Stimulated activated CD4-positive, alpha-beta T cell treated with anti-CD3 and anti-CD28 coated beads, Interleukin-1b, Interleukin-23, amount 100 ng/mL, for 24 hours (primary cell): ENCODE results near the gene SMYD2.
"Not testable (repeated sequence)": the region's sequence is repeated elsewhere in the genome, so short reads cannot be mapped to it uniquely, and the experiment has no call there.

ENCODE experiments used
- DNase-seq, 4 experiments: peaks; one replicate each; pipeline ENCODE4 v3.0.0-alpha.2; 2020; ENCODE audit warnings: low read depth in 4 of 4, low spot score in 1 of 4

SMYD2 gene

DNA sequence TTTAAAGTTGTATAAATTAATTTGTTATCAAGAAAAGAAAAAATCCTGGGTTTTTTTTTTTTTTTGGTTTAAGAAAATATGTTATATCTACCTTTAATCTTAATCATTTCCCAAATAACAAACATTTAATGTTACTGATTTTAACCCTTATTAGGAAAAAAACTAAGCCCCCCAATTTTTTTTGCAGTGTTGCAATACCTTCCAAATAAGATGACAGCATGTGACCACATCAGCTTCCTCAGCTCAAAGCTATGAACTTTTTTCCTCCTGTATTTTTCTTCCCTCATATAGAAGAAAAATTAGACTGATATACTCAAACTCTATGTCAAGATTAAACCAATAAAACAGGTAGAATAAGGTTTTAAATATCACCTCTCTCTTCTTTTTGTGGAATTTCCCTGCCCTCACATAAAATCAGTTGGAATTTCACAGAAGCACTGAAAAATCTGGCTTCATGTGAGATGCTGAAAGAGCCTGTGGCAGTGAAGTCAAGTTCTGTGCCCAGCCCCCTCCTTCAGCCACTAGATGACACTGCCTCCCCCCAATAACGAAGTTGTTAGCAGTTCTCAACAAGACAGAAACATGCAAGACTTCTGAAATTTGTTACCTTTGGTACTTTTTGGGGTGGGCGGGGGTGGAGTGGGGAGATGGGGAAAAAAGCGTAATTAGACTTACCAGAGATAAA lies 9.6 kb upstream of the SMYD2 start:
- DNase-seq, result no peak

DNA sequence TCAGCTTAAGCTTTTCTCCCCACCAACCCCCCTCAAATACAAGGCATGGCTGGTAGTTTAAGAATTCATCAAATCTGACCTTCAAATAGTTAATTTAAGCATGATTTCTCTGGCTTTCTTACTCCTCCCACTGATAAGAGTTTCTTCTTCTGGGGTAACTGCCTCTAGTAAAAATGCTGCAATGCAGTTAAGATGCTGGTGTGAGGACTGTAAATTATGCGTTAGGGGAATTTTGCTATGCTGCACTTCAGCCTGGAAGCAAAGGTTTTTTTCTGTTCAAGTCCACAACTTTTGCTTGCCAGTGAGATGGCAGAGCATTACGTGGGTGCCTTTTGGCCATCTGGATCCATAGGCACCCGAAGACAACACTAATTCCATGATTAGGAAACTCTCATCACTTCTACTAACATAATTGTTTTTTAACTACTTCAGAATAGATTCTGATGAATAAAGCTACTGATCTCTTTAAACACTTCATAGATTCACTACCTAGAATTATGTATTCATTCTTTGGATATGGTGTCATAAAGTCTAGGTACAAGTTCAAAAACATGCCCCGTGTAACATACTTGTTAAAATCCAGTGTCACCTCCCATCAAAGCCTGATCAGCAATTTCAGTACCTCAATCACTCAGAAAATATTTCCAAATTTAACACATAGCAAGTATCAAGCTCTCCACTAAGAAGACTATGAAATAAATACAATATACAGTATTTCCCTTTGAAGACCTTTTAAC lies 8.8 kb upstream of the SMYD2 start:
- DNase-seq, result no peak

GRCh38 chr1:214272964-214273533 lies 7.9 kb upstream of the SMYD2 start:
- no peak for DNase-seq

GRCh38 chr1:214275700-214276099 lies 5.3 kb upstream of the SMYD2 start:
- DNase-seq, result not testable (repeated sequence)

DNA sequence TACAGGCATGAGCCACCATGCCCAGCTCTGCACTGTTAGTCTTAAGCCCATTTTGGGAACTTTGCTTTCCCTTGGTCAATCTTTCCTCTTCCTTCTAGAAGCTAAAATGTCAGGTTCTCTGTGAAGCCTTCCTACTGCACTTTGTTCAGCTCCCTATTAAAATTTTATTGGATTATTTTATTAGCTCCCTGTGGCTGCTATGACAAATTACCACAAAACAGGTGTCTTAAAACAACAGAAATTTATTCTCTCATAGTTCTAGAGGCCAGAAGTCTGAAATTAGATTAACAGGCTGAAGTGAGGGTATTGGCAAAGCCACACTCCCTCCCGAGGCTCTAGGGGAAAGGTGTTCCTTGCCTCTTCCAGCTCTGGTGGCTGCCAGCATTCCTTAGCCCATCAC lies 4.2 kb upstream of the SMYD2 start:
- DNase-seq, result no peak

- DNase-seq, result no peak
These were observed 3.0 kb upstream of the SMYD2 start for GRCh38 chr1:214277704-214278635.

GRCh38 chr1:214280386-214281020 lies 456 bp upstream of the SMYD2 start:
- peak in 1 of 4 experiments; percentile 2 for DNase-seq

- no peak for DNase-seq
These were observed 1.0 kb downstream of the SMYD2 start for GRCh38 chr1:214281720-214282629.

- no peak for DNase-seq
These were observed 1.8 kb downstream of the SMYD2 start for GRCh38 chr1:214282630-214283242.

DNA sequence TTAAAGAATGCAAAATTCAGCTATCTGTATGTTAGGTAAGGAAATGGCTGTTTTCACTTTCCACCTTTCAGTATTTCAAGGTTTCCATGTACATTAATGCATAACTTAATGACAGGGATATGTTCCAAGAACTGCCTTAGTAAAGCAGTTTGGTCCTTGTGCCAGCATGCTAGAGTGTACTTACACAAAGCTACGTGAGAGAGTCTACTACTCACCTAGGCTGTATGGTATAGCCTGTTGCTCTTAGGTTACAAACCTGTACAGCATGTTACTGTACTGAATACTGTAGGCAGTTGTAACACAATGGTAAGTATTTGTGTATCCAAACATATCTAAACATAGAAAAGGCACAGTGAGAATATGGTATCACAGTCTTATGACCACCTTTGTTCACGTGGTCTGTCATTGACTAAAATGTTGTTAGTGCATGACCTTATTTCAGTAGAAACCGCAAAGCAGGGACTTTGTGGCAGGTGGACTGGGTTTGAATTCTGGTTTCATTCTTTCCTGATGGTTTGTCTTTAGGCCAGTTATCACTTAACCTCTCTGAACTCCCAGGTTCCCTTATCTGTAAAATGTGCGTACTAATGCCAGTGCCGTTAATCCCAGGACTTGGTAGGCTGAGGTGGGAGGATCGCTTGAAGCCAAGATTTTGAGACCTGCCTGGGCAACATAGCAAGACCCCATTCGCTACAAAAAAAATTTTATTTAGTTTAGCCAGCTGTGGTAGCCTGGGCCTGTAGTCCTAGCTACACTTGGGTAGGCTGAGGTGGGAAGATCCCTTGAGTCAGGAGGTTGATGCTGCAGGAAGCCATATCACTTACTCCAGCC lies 4.9 kb downstream of the SMYD2 start:
- DNase-seq, result no peak

GRCh38 chr1:214287884-214288283 lies 6.9 kb downstream of the SMYD2 start:
- DNase-seq, result no peak

DNA sequence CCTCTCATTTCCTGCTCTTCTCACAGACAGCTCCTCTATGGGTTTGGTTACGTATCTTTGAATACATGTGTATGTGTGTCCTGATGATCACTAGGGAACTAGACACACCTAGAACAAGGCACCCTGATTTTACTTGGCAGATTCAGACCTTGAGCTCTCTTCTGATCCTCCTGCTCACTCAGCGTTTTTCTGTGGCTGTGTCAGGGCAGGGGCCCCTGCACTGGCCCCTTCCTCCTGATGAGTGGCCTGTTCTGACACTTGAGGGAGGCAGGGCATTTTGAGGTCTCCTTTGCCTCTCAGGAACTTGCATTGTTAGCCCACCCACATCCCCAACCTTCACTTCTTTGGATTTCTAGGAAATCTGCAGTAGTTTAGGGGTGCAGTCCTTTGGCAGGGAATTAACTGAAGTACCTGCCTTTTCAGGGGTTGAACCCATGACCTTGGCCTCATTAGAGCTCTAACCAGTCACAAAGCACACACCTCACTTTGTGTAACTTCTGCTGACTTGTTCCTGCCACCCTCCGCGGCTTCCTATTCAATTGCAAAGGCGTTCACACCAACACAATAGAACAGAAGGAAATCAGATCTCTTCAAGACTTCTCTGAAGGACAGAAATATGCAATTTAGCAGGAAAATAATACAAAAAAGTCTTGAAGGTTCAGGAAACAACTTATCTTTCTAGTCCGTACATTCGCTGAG lies 8.8 kb downstream of the SMYD2 start:
- DNase-seq, result no peak

DNA sequence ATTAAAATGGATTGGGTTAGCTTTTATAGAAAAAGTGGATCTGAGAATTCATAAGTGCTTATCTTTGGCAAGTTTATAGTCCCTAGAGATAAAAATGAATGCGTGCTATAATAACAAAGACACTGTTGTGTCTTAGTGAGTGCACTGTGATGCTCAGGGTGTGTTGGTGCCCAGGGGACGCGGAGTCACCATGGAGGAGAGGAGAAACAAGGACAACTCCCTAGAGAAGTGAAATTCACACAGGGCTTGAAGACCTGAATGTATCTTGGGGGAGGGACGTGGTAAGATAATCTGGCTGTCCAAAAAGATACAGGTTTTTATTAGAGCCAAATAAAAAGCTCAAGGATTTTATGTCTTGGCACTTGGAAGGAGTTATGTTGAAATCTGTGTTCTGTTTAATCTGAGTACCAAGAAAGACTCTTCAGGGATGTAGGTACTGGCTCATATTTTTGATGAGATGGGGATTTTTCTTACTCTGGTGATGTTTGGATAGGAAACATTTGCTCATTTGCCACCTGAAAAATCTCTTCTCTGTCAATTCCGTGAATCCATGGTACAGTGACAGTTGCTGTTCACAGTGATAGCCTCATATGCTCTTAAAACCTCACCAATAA lies 9.6 kb downstream of the SMYD2 start:
- DNase-seq, result no peak

DNA sequence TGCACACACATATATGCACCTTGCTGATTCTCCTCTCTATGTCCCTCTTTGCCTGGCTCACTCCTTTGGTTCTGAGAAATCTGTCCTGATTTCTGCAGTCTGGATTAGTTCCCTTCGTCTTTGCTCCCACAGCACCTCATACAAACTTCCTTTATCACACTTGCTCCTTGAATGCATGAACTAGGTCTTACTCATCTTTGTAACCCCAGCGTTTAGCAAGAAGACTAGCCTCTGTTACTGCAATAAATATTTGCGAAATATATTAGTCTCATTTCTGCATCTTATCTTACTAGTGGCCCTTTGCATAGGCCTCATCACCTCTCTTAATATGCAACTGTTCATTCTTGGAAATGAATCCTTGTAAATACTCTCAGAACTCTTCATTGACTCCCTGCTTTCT lies 11.4 kb downstream of the SMYD2 start:
- no peak for DNase-seq

DNA sequence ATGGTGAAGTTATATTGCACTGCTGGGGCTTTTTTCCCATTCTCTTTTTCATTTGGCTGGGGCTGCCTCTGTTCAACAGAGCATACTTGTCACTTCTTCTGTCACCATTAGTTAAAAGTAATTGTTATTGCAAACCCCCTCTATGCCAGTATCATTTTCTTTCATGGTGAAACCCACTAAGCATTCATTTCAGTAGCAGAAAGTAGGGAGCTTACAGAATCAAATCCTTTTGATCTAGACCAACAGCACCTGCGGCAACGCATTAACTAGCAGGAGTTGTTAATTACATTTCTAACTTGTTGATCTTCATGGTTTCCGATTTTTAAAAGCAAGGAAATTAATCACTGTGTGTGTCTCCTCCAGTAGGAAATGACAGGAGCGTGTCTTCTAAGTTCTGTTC lies 15.0 kb downstream of the SMYD2 start:
- no peak for DNase-seq

- no peak for DNase-seq
These were observed 16.1 kb downstream of the SMYD2 start for GRCh38 chr1:214296860-214297745.
